ENCODE data around the gene CMTM3.
"Not testable (repeated sequence)": the region's sequence is repeated elsewhere in the genome, so short reads cannot be mapped to it uniquely, and the experiment has no call there.

Gene CMTM3, protein sequence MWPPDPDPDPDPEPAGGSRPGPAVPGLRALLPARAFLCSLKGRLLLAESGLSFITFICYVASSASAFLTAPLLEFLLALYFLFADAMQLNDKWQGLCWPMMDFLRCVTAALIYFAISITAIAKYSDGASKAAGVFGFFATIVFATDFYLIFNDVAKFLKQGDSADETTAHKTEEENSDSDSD

DNA sequence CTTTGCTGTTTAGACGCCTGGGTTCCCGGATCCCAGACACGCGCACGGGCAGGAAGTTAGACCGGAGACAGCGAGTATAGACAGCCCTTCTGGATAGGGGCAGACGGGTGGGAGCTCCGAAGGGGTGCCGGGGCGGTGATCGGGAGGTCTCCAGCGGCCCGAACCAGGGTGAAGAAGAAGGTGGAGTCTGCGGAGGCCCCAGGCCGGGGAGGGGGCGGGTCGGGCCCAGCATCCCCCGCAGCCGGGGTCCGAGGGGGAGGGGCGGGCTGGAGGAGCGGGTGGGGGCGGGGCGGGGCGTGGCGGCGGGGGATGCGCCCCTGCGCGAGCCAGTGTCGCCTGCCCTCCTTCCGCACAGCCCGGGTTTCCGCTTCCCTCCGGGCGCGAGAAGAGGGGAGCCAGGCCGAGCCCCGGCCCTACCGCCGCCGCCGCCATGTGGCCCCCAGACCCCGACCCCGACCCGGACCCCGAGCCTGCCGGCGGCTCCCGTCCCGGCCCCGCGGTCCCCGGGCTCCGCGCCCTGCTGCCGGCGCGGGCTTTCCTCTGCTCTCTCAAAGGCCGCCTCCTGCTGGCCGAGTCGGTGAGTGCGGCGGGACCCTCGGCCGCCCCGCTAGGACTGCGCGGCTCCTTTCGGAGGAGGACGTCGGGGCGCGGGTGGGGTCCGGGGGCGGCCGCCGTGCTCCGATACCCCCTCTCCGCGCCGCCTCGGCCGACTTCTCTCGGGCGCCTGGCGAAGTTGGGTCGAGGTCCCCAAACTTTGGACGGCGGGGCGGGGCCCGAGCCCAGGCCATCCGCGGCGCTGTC lies at the start of gene CMTM3:
Gene CMTM3, plus strand, starts transcription at position 329 of the 801 bp plus-strand sequence. Its CDS starts 102 bp downstream, at position 431.
- DNase-seq (ENCODE audit: low read depth in 2 of 2): peak; percentile 47 to 67

DNA sequence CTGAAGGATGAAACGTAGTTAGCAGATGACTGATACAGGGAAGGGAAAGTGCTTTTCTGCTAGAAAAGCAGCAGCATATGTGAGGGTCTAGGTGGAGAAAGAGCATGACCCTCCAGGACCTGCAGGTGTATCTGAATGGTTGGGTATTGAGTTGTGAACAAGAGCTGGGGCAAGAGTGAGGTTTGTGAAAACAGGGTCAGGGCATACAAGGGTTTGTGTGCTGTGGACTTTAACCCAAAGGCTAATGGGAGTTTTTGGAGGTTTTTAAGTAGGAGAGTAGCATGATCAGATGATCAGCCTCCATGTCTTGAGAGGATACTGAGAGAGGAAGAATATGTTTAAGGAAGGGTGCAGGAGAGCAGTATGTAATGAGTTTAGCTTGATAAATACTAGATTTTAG lies 44.4 kb upstream of the CMTM3 start:
- no peak for DNase-seq (ENCODE audit: low read depth in 2 of 2)

GRCh38 chr16:66561381-66562080 lies 43.0 kb upstream of the CMTM3 start:
- DNase-seq (ENCODE audit: low read depth in 2 of 2): no peak

DNA sequence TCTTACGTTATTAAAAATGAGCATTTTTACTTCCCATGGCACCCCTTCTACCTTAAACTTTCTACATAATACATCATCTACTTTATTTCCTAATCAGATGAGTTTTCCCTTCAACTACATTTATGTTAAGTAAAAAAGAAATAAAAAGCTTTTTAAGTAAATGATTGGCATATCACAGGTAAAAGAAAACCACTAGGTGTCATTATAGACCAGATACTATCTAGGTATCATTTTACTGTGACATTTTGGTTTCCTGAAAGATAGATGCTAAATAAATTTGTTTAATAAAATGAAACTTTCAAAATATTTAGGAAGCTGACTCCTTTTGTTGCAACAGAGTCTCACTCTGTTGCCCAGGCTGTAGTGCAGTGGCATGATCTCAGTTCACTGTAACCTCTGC lies 42.1 kb upstream of the CMTM3 start:
- DNase-seq (ENCODE audit: low read depth in 2 of 2): no peak

DNA sequence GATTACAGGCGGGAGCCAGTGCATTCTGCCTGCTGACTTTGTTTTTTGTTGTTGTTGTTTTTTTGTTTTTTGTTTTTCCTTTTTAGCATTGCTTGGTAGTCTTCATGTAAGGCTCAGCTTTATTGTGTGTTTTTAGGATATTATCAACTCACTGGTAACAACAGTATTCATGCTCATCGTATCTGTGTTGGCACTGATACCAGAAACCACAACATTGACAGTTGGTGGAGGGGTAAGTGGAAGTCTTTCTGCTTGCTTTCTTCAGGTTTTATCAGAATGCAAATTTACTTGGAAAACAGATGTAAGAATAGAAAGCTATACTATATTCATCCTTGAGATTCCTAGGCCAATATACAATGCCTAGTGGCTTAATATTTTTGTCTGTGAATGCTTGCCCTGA lies 41.5 kb upstream of the CMTM3 start:
- no peak for DNase-seq (ENCODE audit: low read depth in 2 of 2)

- no peak for DNase-seq (ENCODE audit: low read depth in 2 of 2)
These were observed 40.8 kb upstream of the CMTM3 start for GRCh38 chr16:66563574-66564334.

DNA sequence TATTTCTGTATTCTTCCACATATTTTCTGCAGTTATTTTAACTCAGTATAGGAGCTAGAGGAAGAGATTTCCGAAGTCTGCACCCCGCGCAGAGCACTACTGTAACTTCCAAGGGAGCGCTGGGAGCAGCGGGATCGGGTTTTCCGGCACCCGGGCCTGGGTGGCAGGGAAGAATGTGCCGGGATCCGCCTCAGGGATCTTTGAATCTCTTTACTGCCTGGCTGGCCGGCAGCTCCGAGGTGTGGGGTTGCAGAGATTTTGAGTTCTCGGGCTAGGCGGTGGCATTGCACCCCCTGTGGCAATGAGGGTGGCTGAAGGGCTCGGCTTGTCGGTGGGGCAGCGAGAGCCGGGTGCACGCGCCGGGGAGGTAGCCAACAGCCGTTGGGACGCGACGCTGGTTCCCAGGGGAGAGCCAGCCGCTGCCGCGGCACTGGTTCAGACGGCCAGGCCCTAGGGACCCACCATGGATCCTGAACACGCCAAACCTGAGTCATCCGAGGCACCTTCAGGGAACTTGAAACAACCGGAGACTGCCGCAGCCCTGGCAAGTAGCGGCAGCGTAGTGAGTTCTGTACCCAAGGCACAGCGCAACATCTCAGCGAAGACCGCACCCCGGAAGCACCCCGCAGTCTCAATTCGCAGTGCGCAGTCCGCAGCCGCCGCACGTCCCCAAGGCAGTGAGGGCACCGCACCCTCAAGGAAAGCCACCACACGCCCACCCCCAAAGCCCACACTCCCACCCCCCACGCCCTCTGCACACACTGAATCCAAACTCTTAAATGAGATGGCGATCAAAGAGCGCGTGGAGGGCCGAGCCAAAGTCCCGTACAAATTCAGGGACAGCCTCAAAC lies 38.2 kb upstream of the CMTM3 start, which contains the start of gene CMTM1:
Gene CMTM1, plus strand, starts transcription at position 389 of the 851 bp plus-strand sequence. Its CDS starts 75 bp downstream, at position 464.
- DNase-seq (ENCODE audit: low read depth in 2 of 2): no peak

DNA sequence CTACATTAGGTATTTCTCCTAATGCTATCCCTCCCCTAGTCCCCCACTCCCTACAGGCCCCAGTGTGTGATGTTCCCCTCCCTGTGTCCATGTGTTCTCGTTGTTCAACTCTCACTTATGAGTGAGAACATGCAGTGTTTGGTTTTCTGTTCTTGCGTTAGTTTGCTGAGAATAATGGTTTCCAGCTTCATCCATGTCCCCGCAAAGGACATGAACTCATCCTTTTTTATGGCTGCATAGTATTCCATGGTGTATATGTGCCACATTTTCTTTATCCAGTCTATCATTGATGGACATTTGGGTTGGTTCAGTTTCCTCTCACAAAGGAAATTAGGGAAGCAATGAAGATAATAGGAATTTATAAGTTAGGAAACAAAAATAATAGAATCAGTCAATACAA lies 37.2 kb upstream of the CMTM3 start:
- not testable (repeated sequence) for DNase-seq (ENCODE audit: low read depth in 2 of 2)

- DNase-seq (ENCODE audit: low read depth in 2 of 2): no peak
These were observed 36.1 kb upstream of the CMTM3 start for GRCh38 chr16:66568355-66568754.

DNA sequence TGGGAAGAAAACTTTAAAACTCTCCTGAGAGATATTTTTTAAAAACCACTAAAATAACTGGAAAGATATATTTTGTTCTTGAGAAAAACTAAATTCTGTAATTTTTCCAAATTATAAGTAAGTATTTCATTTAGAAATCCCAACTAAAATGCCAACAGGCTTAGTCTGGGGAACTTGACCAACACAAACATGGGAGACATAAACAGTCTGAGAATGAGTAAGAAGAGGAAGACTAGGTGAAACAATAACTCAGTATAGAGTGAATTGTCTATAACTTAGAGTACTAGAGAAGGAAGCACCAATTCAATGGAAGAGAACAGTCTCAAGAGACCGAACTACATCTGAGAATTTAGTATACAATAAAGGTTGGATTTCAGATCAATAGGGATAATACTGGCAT lies 35.4 kb upstream of the CMTM3 start:
- no peak for DNase-seq (ENCODE audit: low read depth in 2 of 2)

DNA sequence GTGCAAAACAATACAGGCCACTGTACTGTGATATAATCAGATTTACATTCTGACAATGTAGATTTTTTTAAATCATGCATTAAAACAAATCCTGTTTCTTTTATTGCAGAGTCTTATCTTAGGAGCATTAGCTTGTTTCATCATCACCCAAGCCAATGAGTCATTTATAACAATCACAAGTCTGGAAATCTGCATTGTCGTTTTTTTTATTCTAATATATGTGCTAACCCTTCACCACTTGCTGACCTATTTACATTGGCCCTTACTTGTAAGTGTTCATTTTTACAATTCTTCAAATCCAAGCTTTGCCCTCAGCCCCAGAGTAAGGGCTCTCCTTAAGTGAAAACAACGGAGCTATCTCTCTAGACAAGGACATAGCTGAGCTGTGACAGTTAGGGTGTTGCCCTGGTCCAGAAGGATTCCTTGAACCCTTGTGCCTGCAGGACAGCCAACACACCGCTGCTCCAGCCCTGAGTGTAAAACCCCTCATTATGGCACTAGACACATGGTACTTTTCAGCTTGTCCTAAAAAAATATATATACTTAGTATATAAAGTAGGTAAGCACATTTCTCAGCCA lies 34.6 kb upstream of the CMTM3 start:
- DNase-seq (ENCODE audit: low read depth in 2 of 2): no peak

DNA sequence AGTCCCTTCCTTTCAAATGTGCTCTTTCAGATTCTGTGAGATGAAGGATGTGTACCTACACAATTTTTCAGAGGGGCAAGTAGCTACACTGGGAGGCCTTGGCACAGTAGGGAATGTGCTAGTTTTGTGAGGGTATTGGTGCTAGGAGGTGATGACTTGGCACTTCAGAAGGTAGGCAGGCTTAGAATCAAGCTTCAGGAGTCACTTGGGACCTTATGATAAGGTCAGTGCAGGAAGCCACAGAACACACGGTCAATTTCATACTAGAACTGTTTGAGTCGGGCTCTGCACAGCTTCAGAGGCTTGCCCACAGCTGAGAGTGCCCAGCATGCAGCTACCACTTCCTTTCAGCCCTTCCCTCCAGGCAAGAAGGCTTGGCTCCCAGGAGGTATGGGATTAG lies 32.1 kb upstream of the CMTM3 start:
- no peak for DNase-seq (ENCODE audit: low read depth in 2 of 2)

GRCh38 chr16:66574081-66574480 lies 30.4 kb upstream of the CMTM3 start:
- no peak for DNase-seq (ENCODE audit: low read depth in 2 of 2)

GRCh38 chr16:66574531-66574930 lies 30.0 kb upstream of the CMTM3 start:
- no peak for DNase-seq (ENCODE audit: low read depth in 2 of 2)

DNA sequence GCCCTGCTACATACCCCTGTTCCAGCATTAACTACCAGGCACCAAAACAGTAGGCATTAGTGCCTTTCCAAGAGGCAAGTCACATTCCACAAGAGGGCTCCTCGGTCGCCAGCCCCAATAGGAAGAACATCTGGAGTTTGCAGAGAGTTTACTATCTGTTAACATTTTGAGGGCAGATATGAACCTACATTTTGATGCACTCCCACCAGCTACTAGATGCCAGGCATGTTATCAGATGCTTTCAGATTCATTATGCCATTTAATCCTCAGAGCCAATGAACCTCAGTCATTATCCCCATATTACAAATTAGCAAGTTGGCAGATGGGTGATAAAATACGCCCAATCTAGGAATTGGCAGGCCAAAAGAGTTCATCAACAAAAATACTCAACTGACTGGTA lies 29.4 kb upstream of the CMTM3 start:
- DNase-seq (ENCODE audit: low read depth in 2 of 2): no peak

- no peak for DNase-seq (ENCODE audit: low read depth in 2 of 2)
These were observed 28.2 kb upstream of the CMTM3 start for GRCh38 chr16:66576296-66576695.

DNA sequence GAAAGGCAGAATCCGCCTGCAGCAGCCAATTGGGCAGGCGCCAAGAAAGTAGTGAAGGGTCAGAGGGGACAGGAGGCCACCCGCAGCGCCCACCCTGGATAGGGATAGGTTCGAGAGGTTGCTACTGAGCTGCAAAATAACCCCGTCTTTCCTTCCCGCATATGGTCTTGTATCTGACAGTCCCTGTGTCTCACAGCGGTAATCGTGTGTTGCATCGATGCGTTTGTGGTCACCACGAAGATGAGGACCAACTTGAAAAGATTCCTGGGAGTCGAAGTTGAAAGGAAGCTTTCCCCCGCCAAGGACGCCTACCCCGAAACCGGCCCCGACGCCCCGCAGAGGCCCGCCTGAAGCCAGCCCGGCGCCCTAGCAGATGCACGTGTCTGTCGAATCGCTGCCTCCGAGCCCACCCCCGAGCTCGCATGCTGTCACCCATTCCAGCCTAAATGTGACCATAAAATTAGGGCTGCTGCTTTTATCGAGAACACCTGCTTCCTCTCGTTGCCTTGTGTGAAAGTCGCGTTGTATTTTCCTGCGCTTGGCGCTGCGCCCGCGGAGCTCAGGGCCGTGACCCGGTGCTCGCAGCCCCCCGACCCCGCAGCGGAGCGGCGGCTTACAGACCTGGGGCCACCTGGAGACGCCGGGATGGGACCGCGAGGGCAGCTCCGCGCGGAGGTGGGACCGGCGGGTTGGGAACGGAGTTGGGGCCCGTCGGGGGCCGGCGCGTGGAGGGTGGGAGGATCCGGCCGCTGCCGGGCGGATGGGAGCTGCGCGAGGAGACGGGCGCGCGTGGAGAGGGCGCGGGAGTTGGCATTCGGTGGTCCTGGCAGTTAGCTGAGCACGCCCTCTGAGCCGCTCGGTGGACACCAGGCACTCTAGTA lies 25.6 kb upstream of the CMTM3 start, which contains the start of gene CMTM2:
Gene CMTM2, plus strand, starts transcription at position 813 of the 881 bp plus-strand sequence. CDS start 145 bp downstream, outside the sequence.
- no peak for DNase-seq (ENCODE audit: low read depth in 2 of 2)

DNA sequence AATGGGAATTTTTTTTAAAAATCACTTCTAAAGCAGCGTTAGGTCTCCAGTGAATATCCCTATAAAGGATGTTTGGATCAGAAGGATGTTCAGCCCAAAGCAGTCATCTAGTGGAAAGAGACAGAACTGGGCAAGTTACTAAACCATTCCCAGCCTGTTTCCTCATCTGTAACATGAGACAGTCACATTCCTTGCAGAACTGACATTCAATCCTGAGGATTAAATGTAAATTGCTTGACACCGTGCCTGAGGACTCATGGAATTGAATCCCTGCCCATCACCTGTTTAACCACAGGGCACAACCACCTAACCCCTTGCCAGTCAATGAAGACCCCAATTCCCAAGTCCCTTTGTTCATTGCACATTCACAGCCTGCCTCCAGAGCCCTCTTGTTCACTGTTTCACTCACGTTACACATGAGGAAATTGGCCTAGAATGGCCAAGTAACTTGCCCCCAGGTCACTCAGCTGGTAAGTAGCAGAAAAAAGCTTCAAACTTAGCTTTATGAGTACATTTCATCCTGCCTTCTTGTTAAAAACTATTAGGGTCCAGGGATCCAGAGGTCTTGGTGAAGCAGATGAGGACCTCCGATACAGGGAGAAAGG lies 23.8 kb upstream of the CMTM3 start:
- no peak for DNase-seq (ENCODE audit: low read depth in 2 of 2)
